GM19328 (cell line): ENCODE data around the gene TMED8.

Source experiments
- ATAC-seq: cut with Tn5 transposase; IDR thresholded peaks from one replicate; pipeline ENCODE4 v1.9.1; 2021; ENCODE audit warnings: mild to moderate bottlenecking, moderate library complexity; ENCODE audit not compliant: unreplicated experiment

Gene TMED8

DNA sequence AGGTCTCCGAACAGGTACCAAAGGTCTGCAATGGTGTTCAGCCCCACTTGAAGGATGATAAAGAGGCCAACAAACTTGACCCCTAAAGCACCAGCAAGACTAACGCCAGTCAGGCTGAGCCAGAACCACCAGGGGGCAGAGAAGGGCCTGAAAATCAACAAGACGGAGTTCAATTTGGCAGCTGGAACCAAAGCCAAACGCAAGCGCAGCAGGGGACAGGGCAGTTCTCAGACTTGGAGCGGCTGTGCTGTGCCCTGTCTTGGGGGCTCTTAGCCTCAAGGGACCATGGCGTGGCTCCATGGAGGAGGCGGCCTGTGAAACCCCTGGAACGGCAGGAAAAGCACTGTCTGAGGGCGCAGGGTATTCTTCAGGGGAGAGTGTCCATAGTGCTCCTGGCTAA lies 75.8 kb downstream of the TMED8 start:
- ATAC-seq = no peak

DNA sequence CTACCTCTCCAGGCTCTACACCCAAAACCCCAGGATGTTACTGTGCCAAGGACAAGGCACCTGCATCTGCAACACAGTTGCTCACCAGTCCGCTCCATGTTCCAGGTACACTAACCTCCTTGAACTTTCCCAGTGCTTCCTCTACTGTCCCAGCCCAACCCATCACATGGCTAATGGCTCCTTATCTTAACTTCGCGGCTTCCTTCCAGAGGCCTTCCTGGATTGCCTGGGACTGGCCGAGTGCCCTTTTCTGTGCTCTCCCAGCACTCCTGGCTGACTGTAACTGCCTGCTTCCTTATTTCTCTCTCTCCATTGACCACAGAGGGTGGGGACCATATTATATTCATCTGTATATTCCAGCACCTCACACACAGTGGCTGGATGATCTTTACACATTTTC lies 77.1 kb downstream of the TMED8 start:
- no peak for ATAC-seq

DNA sequence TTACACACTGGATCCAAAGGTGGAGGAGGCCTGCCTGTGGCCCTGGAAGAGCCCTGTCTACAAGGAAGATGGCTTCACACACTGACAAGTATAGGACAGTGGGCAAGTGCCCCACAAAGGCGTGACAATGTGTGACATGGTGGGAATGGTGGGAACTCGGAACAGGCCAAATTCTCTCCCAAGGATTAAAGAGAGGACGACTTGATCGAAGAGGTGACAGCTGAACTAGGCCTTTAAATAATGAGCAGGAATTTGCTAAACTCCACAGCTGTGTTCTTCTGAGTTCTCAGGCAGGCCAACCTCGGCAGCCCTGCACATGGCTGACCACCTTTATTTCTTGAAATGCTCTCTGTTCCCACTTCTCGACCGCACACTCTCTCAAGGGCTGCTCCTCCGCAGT lies 80.0 kb downstream of the TMED8 start:
- ATAC-seq = no peak

DNA sequence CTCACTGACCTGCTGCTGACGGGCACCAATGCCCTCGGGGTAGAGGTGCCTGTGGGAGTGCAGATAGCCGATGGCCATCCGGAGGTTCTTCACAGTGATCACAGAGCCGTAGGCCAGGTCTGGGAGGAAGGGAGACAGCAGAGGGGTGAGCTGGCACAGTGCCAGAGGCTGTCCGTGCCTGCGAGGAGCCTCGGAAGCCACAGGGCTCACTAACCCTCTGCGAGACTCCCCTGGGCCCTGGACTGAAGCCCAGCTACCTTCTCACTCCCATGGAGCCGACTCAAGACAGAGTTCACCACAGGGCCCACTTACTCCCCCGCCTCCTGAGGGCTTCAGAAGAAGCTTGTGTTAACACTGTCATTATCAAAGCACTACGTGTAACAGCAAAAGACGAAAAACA lies 80.7 kb downstream of the TMED8 start:
- no peak for ATAC-seq

DNA sequence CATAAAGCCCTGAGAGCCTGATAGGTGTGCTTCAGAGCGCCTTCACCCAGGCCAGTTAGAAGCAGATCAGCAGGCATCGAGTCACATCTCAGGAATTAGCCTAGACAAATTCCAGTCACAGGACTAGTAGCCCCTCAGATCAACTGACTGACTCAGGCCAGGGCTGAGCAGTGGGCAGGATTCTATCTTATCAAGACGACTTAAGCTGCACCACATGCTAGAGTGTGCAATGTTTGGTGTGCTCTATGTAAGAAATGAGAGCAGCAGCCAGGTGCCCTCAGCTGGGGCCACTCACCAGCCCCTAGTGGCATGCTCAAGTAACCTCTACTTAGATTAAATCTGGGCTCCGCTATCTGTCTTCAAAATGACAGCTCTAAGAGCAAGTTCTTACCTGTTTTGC lies 86.2 kb downstream of the TMED8 start:
- no peak for ATAC-seq

DNA sequence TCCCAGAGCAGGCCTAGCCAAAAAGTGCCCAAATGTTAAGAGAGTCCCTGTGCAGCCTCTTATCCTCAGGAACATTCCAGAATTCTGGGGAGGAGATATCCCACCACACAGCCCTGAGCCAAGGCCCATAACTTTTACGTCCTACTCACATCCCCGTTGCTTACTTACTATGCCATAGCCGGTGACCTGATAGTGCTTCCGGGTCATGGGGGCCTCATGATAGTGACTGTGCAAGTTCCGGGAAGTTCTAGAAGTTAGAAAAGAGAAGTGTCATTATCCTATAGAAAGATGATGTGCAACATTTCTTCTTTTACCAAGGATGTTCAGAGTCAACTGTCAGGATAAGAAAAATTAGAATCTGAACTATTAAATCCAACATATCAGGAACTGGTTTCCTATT lies 90.3 kb downstream of the TMED8 start:
- ATAC-seq = no peak
